ENCODE measurements around the gene G3BP1. TPM values are rescaled to one million over a fixed set of nuclear protein-coding genes. Genes with fewer than 3 reads are reported as not detected.

G3BP1 gene
- total RNA-seq, 2 experiments from 2014 or later: 247 to 253 TPM

- DNase-seq (no peak), ATAC-seq (no peak)
- Mint-ChIP-seq H3K4me1 (ENCODE audit: low read depth) (no peaks in the 10 kb centered on the region), H3K4me3 (no peak overlapping the region), H3K27ac (no peak overlapping the region), H3K27me3 (no peaks in the 10 kb centered on the region), H3K9me3 (peaks cover 9% of the 10 kb centered on the region), H3K36me3 (ENCODE audit: low read depth) (peaks cover 12% of the 10 kb centered on the region)
- ChIA-PET POLR2A (no interaction called here), CTCF (interaction anchor here (3.6 to 4.3 kb wide), 2 partner anchors 7 to 75 kb away, joined by 15 to 18 read pairs; no protein-coding TSS in a partner anchor)
- intact Hi-C loops (cut with micrococcal nuclease): no loop called here
- no peak for TF ChIP-seq CTCF (IDR thresholded peaks at IDR 0.05)
Observed at GRCh38 chr5:151733358-151734063, 38.2 kb upstream of the G3BP1 start.

- no peak overlapping the region for H3K4me3 Mint-ChIP-seq
- ATAC-seq: no peak
- no peaks in the 10 kb centered on the region for H3K4me1 Mint-ChIP-seq (ENCODE audit: low read depth)
- ChIA-PET POLR2A (no interaction called here), CTCF (interaction anchor here (4.3 kb wide), 1 partner anchor 76 kb away, joined by 15 read pairs; no protein-coding TSS in a partner anchor)
- TF ChIP-seq CTCF (IDR thresholded peaks at IDR 0.05): no peak
- intact Hi-C loops (cut with micrococcal nuclease): no loop called here
- no peak overlapping the region for H3K27ac Mint-ChIP-seq
- H3K27me3 Mint-ChIP-seq: no peaks in the 10 kb centered on the region
- H3K36me3 Mint-ChIP-seq (ENCODE audit: low read depth): peaks cover 13% of the 10 kb centered on the region
- H3K9me3 Mint-ChIP-seq: peaks cover 9% of the 10 kb centered on the region
- no peak for DNase-seq
Observed at GRCh38 chr5:151734064-151734408, 37.7 kb upstream of the G3BP1 start.

- peaks cover 5% of the 10 kb centered on the region for H3K36me3 Mint-ChIP-seq (ENCODE audit: low read depth)
- H3K27me3 Mint-ChIP-seq: no peaks in the 10 kb centered on the region
- DNase-seq (no peak), ATAC-seq (no peak)
- no peak overlapping the region for H3K4me3 Mint-ChIP-seq
- H3K27ac Mint-ChIP-seq: no peak overlapping the region
- H3K4me1 Mint-ChIP-seq (ENCODE audit: low read depth): peaks cover 5% of the 10 kb centered on the region
- CTCF ChIA-PET: interaction anchor here (0.9 to 4.3 kb wide), 2 partner anchors 16 to 77 kb away, joined by 3 to 15 read pairs; no protein-coding TSS in a partner anchor
- TF ChIP-seq CTCF (IDR thresholded peaks at IDR 0.05): no peak
- intact Hi-C loops (cut with micrococcal nuclease): no loop called here
- POLR2A ChIA-PET: interaction anchor here (0.7 to 1.6 kb wide), 3 partner anchors 12 to 168 kb away, joined by 3 to 4 read pairs (median 3); no protein-coding TSS in a partner anchor
- H3K9me3 Mint-ChIP-seq: no peaks in the 10 kb centered on the region
Observed at GRCh38 chr5:151735646-151736045, 36.1 kb upstream of the G3BP1 start.

GRCh38 chr5:151737431-151737830 is 34.3 kb upstream of the G3BP1 start:
- POLR2A ChIA-PET: no interaction called here
- intact Hi-C loops (cut with micrococcal nuclease): no loop called here
- no peak for TF ChIP-seq CTCF (IDR thresholded peaks at IDR 0.05)
- CTCF ChIA-PET: interaction anchor here (1.1 to 4.3 kb wide), 4 partner anchors 19 to 85 kb away, joined by 3 to 15 read pairs (median 4); no protein-coding TSS in a partner anchor
- Mint-ChIP-seq H3K4me1 (ENCODE audit: low read depth) (peaks cover 9% of the 10 kb centered on the region), H3K27me3 (no peaks in the 10 kb centered on the region), H3K27ac (no peak overlapping the region), H3K4me3 (no peak overlapping the region), H3K36me3 (ENCODE audit: low read depth) (peaks cover 5% of the 10 kb centered on the region), H3K9me3 (no peaks in the 10 kb centered on the region)
- DNase-seq (no peak), ATAC-seq (no peak)

- ChIA-PET CTCF (interaction anchor here (0.9 to 7.5 kb wide), 5 partner anchors 18 to 92 kb away, joined by 3 to 111 read pairs (median 31); no protein-coding TSS in a partner anchor), POLR2A (interaction anchor here (1.0 kb wide), 1 partner anchor 17 kb away, joined by 4 read pairs; no protein-coding TSS in a partner anchor)
- DNase-seq (no peak), ATAC-seq (no peak)
- H3K36me3 Mint-ChIP-seq (ENCODE audit: low read depth): peaks cover 10% of the 10 kb centered on the region
- H3K27me3 Mint-ChIP-seq: no peaks in the 10 kb centered on the region
- no peak overlapping the region for H3K4me3 Mint-ChIP-seq
- no peaks in the 10 kb centered on the region for H3K9me3 Mint-ChIP-seq
- H3K4me1 Mint-ChIP-seq (ENCODE audit: low read depth): peaks cover 9% of the 10 kb centered on the region
- H3K27ac Mint-ChIP-seq: no peak overlapping the region
- TF ChIP-seq CTCF (IDR thresholded peaks at IDR 0.05): no peak
- intact Hi-C loops (cut with micrococcal nuclease): no loop called here
Observed at GRCh38 chr5:151738125-151738848, 33.5 kb upstream of the G3BP1 start.
